ENCODE results near the gene CDC123. TPM values are rescaled to one million over a fixed set of nuclear protein-coding genes. Genes with fewer than 3 reads are reported as not detected.

CDC123 gene
- total and polyA plus RNA-seq, 2 of the 4 experiments (the other 2 are of a cell fraction), result 100 to 203 TPM

DNA sequence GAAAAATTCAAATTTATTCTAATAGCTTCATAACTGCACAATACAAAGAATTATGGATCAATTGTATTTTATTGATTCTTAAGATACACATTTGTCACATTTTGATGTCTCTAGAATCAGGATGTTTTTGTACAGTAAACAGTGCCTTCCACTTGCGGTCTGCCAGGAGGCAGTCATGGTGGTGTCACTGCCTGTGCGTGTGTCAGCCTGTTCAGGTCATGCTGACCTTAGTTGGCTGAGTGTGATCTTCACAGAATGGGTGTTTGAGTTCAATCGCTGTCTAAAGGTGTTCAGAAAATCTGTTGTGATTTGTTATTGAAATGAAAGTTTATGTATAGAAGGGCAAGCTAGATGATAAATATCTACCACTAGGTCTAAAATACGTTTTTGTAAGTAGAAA lies 45.8 kb upstream of the CDC123 start:
- Histone ChIP-seq H2BK120ac (ENCODE audit: low read depth, low read length) (no peak overlapping the region), H2AFZ (replicated peaks; ENCODE audit: low read length, poor library complexity) (no peak overlapping the region), H3K56ac (ENCODE audit: extremely low read depth, insufficient read depth, low read length) (no peak overlapping the region), H3K23ac (ENCODE audit: low read depth, low read length) (no peak overlapping the region), H3K79me1 (ENCODE audit: low read depth in 1 of 2, low read length in 2 of 2) (peaks cover 2 to 3% of the 10 kb centered on the region in 2 experiments; a peak in 3 of 4 replicates), H2BK5ac (ENCODE audit: low read depth, low read length, poor library complexity, severe bottlenecking) (no peak overlapping the region), H2AK9ac (replicated peaks; ENCODE audit: low read depth, low read length, poor library complexity) (no peak overlapping the region), H2BK15ac (ENCODE audit: low read depth, low read length) (no peak overlapping the region), H4K5ac (ENCODE audit: low read depth, low read length) (no peak overlapping the region), H3K4me1 (ENCODE audit: control insufficient read depth, insufficient read depth, low read length) (no peaks in the 10 kb centered on the region), H3K4ac (ENCODE audit: low read depth, low read length) (no peak overlapping the region), H3K14ac (replicated peaks; ENCODE audit: low read depth, low read length) (no peak overlapping the region), H4K8ac (ENCODE audit: low read depth in 2 of 2, low read length in 2 of 2) (no peak overlapping the region), H3K4me2 (ENCODE audit: low read depth, low read length) (no peak overlapping the region), H2AK5ac (ENCODE audit: low read depth, low read length) (0 out of 2 replicates have a peak overlapping the region, but pooled peaks have one; percentile 28), H4K20me1 (ENCODE audit: insufficient read depth, low read length) (no peaks in the 10 kb centered on the region; the same call in 1 of the 2 replicates), H3K9me1 (ENCODE audit: insufficient read depth, low read length) (peaks cover 5% of the 10 kb centered on the region; the same call in 1 of the 2 replicates), H3K9me3 (ENCODE audit: control insufficient read depth, insufficient read depth, low read length) (no peaks in the 10 kb centered on the region), H2BK20ac (ENCODE audit: low read depth, low read length) (no peak overlapping the region), H3K36me3 (ENCODE audit: control insufficient read depth, insufficient read depth, low read length) (peaks cover 16% of the 10 kb centered on the region), H3K18ac (ENCODE audit: low read depth, low read length) (no peak overlapping the region), H3K27ac (ENCODE audit: insufficient read depth, low read length) (no peak overlapping the region), H3K9ac (ENCODE audit: low read depth, low read length) (no peak overlapping the region), H4K91ac (ENCODE audit: insufficient read depth, low read depth, low read length) (no peak overlapping the region), H3K4me3 (ENCODE audit: insufficient read depth, low read depth, low read length) (no peak overlapping the region), H3K27me3 (ENCODE audit: control insufficient read depth, insufficient read depth, low read length) (no peaks in the 10 kb centered on the region)
- dilution Hi-C loops (cut with HindIII; ENCODE audit: low sequenced_read_pairs, unreplicated experiment) (no loop called here), in situ Hi-C loops (cut with MboI; ENCODE audit: low sequenced_read_pairs) (no loop called here), intact Hi-C loops (cut with micrococcal nuclease) (loop anchor here (10.0 kb wide), 1 partner anchor 1815 kb away; no protein-coding TSS in a partner anchor)
- no TSS peak for BruUV-seq (replicated peaks)
- ChIA-PET CTCF (no interaction called here), POLR2A (ENCODE audit: unreplicated experiment) (no interaction called here)
- DNase-seq (no peak), ATAC-seq (ENCODE audit: low read depth) (no peak)
- TF ChIP-seq, protein P1, sequence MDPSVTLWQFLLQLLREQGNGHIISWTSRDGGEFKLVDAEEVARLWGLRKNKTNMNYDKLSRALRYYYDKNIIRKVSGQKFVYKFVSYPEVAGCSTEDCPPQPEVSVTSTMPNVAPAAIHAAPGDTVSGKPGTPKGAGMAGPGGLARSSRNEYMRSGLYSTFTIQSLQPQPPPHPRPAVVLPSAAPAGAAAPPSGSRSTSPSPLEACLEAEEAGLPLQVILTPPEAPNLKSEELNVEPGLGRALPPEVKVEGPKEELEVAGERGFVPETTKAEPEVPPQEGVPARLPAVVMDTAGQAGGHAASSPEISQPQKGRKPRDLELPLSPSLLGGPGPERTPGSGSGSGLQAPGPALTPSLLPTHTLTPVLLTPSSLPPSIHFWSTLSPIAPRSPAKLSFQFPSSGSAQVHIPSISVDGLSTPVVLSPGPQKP (IDR thresholded peaks at IDR 0.05; ENCODE audit: borderline replicate concordance, low read depth, low read length), result no peak
- TF ChIP-seq RCOR1 (IDR thresholded peaks at IDR 0.05; ENCODE audit: insufficient replicate concordance, low read length) (no peak), BHLHE40 (IDR thresholded peaks at IDR 0.05; ENCODE audit: low read depth, low read length) (no peak), RAD21 (IDR thresholded peaks at IDR 0.05; ENCODE audit: low read length) (no peak), POLR2A (IDR thresholded peaks at IDR 0.05; ENCODE audit: low read depth, low read length) (no peak), CTCF (conservative IDR thresholded peaks at IDR 0.05; ENCODE audit: low read depth, low read length) (no peak), MAZ (IDR thresholded peaks at IDR 0.05; ENCODE audit: borderline replicate concordance, low read depth, low read length) (no peak), FOS (IDR thresholded peaks at IDR 0.05; ENCODE audit: low read depth, low read length) (no peak), MXI1 (IDR thresholded peaks at IDR 0.05; ENCODE audit: borderline replicate concordance, low read depth, low read length) (no peak)
- WGBS, 2 experiments (ENCODE audit: extremely low coverage in 2 of 2, insufficient read length in 1 of 2), result no CpG with 5 or more reads among the region's 4 CpGs

All from IMR-90 (cell line).